ENCODE data around the gene DMXL2. TPM values are rescaled to one million over a fixed set of nuclear protein-coding genes. Genes with fewer than 3 reads are reported as not detected.
"Not testable (repeated sequence)": the region's sequence is repeated elsewhere in the genome, so short reads cannot be mapped to it uniquely, and the experiment has no call there.

DMXL2 gene
- polyA plus RNA-seq, 1 experiment: 18.6 TPM

DNA sequence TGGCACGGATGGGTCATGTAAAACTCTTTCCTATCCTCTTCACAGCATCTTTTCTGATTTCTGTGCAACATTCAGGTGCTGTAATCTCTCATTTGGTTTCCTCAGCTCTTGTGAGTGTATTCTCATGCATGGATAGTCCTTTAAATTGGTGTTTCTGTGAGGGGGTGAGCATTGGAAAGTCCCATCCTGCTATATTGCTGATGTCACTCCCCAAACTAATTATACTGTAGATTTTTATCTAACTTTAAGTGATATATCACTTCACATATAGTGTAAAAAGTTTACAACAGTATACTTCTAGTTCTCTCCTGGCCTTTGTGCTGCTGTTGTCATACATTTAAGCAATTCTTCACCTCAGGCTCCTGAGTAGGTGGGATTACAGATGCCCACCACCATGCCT lies 178.5 kb downstream of the DMXL2 start:
- H3K4me3 ChIP-seq (ENCODE audit: low read depth, low read length): no peak overlapping the region
- CTCF ChIA-PET: no interaction called here
- H3K27ac ChIP-seq (ENCODE audit: low read depth, low read length): no peak overlapping the region
- TF ChIP-seq, protein P1, sequence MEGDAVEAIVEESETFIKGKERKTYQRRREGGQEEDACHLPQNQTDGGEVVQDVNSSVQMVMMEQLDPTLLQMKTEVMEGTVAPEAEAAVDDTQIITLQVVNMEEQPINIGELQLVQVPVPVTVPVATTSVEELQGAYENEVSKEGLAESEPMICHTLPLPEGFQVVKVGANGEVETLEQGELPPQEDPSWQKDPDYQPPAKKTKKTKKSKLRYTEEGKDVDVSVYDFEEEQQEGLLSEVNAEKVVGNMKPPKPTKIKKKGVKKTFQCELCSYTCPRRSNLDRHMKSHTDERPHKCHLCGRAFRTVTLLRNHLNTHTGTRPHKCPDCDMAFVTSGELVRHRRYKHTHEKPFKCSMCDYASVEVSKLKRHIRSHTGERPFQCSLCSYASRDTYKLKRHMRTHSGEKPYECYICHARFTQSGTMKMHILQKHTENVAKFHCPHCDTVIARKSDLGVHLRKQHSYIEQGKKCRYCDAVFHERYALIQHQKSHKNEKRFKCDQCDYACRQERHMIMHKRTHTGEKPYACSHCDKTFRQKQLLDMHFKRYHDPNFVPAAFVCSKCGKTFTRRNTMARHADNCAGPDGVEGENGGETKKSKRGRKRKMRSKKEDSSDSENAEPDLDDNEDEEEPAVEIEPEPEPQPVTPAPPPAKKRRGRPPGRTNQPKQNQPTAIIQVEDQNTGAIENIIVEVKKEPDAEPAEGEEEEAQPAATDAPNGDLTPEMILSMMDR (IDR thresholded peaks at IDR 0.05; ENCODE audit: low read depth, low read length): no peak
- POLR2A ChIA-PET: no interaction called here
- H3K9me3 ChIP-seq (ENCODE audit: control insufficient read depth, insufficient read depth, low read length): no peaks in the 10 kb centered on the region; the same call in 1 of the 2 replicates
- no peak for DNase-seq (ENCODE audit: low read depth, low spot score)
- H3K27me3 ChIP-seq (ENCODE audit: control insufficient read depth, insufficient read depth, low read length): no peaks in the 10 kb centered on the region

DNA sequence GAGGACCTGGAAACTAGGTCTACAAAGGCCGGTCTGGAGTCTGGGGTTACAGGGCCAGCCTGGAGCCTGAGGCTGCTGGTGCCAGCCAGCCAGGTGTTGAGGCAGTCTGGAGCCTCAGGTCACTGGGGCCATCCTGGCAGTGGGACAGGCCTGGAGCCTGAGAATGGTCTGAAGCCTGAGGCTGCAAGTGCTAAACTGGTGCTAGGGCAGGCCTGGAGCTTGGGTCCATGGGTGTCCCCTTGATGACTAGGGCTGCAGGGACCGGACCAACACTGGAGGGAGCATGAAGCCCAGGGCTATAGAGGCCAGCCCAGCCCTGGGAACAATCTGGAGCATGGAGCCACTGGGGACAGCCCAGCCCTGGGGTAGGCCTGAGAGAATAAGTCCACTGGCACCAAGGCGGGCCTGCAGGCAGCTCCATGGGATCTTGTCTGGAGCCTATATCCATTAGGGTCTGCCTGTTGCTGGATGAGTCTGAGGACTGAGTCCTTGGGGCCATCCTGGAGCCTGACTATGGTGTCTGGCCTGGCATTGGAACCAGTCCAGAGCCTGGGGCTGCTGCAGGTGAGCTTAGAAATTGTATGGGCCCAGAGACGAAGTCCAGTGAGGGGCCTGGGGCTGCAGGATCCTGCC lies 179.2 kb downstream of the DMXL2 start:
- no peak overlapping the region for H3K27ac ChIP-seq (ENCODE audit: low read depth, low read length)
- H3K27me3 ChIP-seq (ENCODE audit: control insufficient read depth, insufficient read depth, low read length): no peaks in the 10 kb centered on the region
- ChIA-PET POLR2A (no interaction called here), CTCF (no interaction called here)
- H3K9me3 ChIP-seq (ENCODE audit: control insufficient read depth, insufficient read depth, low read length): no peaks in the 10 kb centered on the region; the same call in 1 of the 2 replicates
- no peak overlapping the region for H3K4me3 ChIP-seq (ENCODE audit: low read depth, low read length)
- TF ChIP-seq, protein P1 (IDR thresholded peaks at IDR 0.05; ENCODE audit: low read depth, low read length): no peak
- DNase-seq (ENCODE audit: low read depth, low spot score): no peak

DNA sequence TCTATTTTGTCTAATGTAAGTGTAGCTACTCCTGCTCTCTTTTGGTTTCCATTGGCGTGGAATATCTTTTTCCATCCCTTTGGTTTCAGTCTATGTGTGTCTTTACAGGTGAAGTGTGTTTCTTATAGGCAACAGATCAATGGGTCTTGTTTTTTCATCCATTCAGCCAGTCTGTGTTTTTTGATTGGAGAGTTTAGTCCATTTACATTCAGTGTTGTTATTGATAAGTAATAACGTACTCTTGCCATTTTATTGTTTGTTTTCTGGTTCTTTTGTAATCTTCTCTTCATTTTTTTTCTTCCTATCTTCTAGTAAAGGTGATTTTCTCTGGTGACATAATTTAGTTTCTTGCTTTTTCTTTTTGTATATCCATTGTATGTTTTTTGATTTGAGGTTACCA lies 184.0 kb downstream of the DMXL2 start:
- Histone ChIP-seq H3K27ac (ENCODE audit: low read depth, low read length) (no peak overlapping the region), H3K27me3 (ENCODE audit: control insufficient read depth, insufficient read depth, low read length) (no peaks in the 10 kb centered on the region), H3K9me3 (ENCODE audit: control insufficient read depth, insufficient read depth, low read length) (no peaks in the 10 kb centered on the region; the same call in 1 of the 2 replicates), H3K4me3 (ENCODE audit: low read depth, low read length) (no peak overlapping the region)
- POLR2A ChIA-PET: no interaction called here
- DNase-seq (ENCODE audit: low read depth, low spot score): no peak
- CTCF ChIA-PET: interaction anchor here (1.3 kb wide), 1 partner anchor 37 kb away, joined by 4 read pairs; no protein-coding TSS in a partner anchor
- TF ChIP-seq, protein P1 (IDR thresholded peaks at IDR 0.05; ENCODE audit: low read depth, low read length): no peak

DNA sequence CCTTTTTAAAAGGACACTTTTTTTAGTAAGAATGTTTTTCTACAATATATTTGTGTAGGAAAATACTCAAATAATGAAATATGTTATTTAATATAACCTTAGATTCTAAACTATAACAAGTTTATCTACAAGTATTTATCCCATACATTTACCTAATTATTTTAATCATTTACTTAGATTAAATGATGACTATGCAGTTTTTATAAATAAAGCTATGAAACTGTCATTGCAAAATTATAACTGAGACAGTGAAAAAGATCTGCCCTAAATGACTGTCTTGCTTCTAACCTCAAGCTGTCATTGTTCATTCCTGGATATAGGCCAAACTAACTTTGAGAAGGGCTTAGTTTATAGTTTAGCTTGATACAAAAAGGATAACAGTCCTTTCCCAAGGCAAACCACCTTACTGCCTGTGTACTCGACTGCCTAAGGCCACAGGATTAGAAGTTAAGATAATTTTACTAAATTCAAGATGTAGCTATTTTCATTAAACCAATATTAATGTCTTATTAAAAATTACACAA lies 197.0 kb downstream of the DMXL2 start:
- Histone ChIP-seq H3K27me3 (ENCODE audit: control insufficient read depth, insufficient read depth, low read length) (peaks cover 3% of the 10 kb centered on the region), H3K9me3 (ENCODE audit: control insufficient read depth, insufficient read depth, low read length) (no peaks in the 10 kb centered on the region), H3K27ac (ENCODE audit: low read depth, low read length) (no peak overlapping the region), H3K4me3 (ENCODE audit: low read depth, low read length) (no peak overlapping the region)
- ChIA-PET CTCF (interaction anchor here (1.5 to 1.9 kb wide), 3 partner anchors 22 to 144 kb away, joined by 7 to 8 read pairs (median 7); no protein-coding TSS in a partner anchor), POLR2A (no interaction called here)
- no peak for DNase-seq (ENCODE audit: low read depth, low spot score)
- TF ChIP-seq, protein P1 (IDR thresholded peaks at IDR 0.05; ENCODE audit: low read depth, low read length): no peak

DNA sequence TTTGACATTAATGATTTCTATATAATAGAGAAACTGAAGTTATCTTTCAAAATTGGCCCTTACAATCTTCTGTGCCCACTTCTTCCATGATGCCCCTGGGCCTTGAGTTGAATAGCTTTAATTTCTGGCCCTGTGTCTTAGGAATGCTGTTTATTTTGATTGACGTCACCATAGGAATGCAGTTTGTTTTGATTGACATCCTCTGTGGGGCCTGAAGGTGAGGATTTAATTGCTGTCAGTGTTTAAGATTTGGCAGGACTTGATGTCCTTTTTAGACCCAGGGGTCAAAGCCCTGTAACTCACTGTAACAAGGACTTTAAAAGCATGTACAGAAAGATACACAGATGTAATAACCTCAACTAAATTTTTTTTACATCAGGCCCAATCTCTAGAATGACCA lies 197.8 kb downstream of the DMXL2 start:
- Histone ChIP-seq H3K9me3 (ENCODE audit: control insufficient read depth, insufficient read depth, low read length) (no peaks in the 10 kb centered on the region), H3K27me3 (ENCODE audit: control insufficient read depth, insufficient read depth, low read length) (no peaks in the 10 kb centered on the region), H3K4me3 (ENCODE audit: low read depth, low read length) (no peak overlapping the region), H3K27ac (ENCODE audit: low read depth, low read length) (no peak overlapping the region)
- TF ChIP-seq, protein P1 (IDR thresholded peaks at IDR 0.05; ENCODE audit: low read depth, low read length): no peak
- DNase-seq (ENCODE audit: low read depth, low spot score): no peak
- ChIA-PET CTCF (interaction anchor here (1.7 to 1.9 kb wide), 2 partner anchors 21 to 23 kb away, joined by 7 to 8 read pairs; no protein-coding TSS in a partner anchor), POLR2A (no interaction called here)

DNA sequence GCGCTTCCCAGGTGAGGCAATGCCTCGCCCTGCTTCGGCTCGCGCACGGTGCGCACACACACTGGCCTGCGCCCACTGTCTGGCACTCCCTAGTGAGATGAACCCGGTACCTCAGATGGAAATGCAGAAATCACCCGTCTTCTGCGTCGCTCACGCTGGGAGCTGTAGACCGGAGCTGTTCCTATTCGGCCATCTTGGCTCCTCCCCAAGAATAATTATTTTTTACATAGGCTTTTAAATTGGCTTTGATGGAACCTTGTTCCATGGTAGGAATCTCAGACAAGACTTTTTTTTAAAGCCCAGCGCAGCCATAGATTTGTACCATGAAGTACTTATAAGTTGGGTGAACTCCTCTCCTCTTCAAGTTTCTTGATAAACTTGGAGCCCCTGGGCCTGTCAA lies 199.5 kb downstream of the DMXL2 start:
- H3K9me3 ChIP-seq (ENCODE audit: control insufficient read depth, insufficient read depth, low read length); DNase-seq (ENCODE audit: low read depth, low spot score); H3K27ac ChIP-seq (ENCODE audit: low read depth, low read length); POLR2A ChIA-PET; CTCF ChIA-PET; H3K4me3 ChIP-seq (ENCODE audit: low read depth, low read length); H3K27me3 ChIP-seq (ENCODE audit: control insufficient read depth, insufficient read depth, low read length): not testable (repeated sequence)
